Mucosa of rectum (tissue), 2 donors: ENCODE data around the gene MMP24.
"Not testable (repeated sequence)": the region's sequence is repeated elsewhere in the genome, so short reads cannot be mapped to it uniquely, and the experiment has no call there.

ENCODE experiments used
- H3K27ac ChIP-seq, 2 donors: one replicate each; pipeline ENCODE4 v1.7.0; 2013; ENCODE audit warnings: inconsistent platforms in 2 of 2, low read depth in 2 of 2, low read length in 2 of 2
- H3K27me3 ChIP-seq, 2 donors: one replicate each; pipeline ENCODE4 v1.7.0; 2013; ENCODE audit warnings: low read length in 2 of 2; ENCODE audit not compliant: control insufficient read depth in 2 of 2, insufficient read depth in 2 of 2
- H3K36me3 ChIP-seq, 2 donors: one replicate each; pipeline ENCODE4 v1.7.0; 2013; ENCODE audit warnings: low read length in 2 of 2; ENCODE audit not compliant: control insufficient read depth in 2 of 2, insufficient read depth in 2 of 2
- H3K4me1 ChIP-seq, 2 donors: one replicate each; pipeline ENCODE4 v1.7.0; 2013; ENCODE audit warnings: low read length in 2 of 2, mild to moderate bottlenecking in 1 of 2; ENCODE audit not compliant: control insufficient read depth in 2 of 2, insufficient read depth in 2 of 2
- H3K4me3 ChIP-seq, 2 donors: one replicate each; pipeline ENCODE4 v1.7.0; 2013; ENCODE audit warnings: low read length in 2 of 2
- H3K9ac ChIP-seq, 2 donors: one replicate each; pipeline ENCODE4 v1.7.0; 2013; ENCODE audit warnings: low read length in 2 of 2, low read depth in 1 of 2, mild to moderate bottlenecking in 1 of 2
- H3K9me3 ChIP-seq, 2 donors: one replicate each; pipeline ENCODE4 v1.7.0; 2013; ENCODE audit warnings: low read length in 2 of 2; ENCODE audit not compliant: control insufficient read depth in 2 of 2
- donor health status: healthy.
- donor health status: Normal muscosa, but diverticular disease.

Gene MMP24

DNA sequence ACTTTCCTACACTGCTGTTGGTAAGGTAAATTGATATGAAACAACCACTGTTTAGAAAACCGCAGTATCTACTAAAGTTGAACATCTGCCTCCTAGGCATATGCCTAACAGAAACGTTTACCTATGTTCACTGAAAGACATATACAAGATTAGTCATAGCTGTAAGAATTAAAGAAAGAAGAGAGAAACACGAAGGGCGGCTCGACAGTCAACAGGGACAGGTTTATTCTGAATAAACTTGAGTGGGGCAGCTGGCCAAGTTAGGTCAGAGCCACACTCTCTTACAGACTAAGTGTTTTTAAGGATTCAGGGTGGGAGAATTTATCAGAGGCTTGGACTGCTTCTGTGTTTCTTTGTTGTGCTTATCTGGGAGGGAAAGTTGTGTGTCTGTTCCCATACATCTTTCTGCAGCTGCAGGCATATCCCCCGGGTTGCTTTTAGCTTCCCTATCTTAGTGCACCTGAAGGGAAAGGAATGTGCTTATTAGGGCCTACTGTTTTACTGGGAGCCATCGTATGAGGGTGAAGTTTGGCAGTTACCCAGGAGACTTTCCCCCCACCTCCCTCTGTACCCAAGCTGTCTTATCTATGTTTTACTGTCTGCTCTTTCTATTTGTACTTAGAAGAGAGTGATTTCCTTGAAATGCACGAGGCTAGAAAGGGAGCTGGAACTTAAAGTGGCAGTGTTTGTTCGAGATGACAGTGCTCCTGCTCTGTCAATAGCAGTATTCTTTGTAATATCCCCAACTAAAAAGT, 34.2 kb upstream of the MMP24 start:
- H3K4me1 ChIP-seq = peaks cover 0 to 5% of the 10 kb centered on the region in 2 donors
- no peaks in the 10 kb centered on the region for H3K36me3 ChIP-seq
- no peak overlapping the region for H3K4me3 ChIP-seq
- no peaks in the 10 kb centered on the region for H3K9me3 ChIP-seq
- no peak overlapping the region for H3K9ac ChIP-seq
- no peak overlapping the region for H3K27ac ChIP-seq
- H3K27me3 ChIP-seq = no peaks in the 10 kb centered on the region

DNA sequence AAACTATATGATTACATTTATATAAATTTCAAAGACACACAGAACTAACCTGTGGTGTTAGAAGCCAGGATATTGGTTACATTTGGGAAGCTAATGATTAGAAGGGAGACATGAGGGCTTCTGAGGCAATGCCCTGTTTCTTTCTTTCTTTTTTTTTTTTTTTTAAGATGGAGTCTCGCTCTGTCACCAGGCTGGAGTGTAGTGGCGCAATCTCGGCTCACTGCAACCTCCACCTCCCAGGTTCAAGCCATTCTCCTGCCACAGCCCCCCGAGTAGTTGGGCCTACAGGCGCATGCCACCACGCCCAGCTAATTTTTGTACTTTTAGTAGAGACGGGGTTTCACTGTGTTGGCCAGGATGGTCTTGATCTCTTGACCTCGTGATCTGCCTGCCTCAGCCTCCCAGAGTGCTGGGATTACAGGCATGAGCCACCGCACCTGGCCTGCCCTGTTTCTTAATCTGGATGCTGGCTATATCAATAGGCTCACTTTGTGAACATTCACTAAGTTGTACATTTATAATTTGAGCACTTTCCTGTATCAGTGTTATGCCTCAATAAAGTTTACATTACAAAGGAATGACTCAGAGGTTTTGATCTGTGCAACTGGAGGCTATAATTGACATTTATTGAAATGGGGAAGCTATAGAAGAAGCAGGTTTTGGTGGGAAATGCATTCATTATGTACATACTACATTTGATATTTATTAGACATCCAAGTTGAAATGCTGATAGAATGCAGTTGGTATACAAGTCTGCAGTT, 33.3 kb upstream of the MMP24 start:
- H3K9ac ChIP-seq, H3K27ac ChIP-seq, H3K27me3 ChIP-seq, H3K9me3 ChIP-seq, H3K36me3 ChIP-seq, H3K4me1 ChIP-seq, H3K4me3 ChIP-seq: not testable (repeated sequence)

DNA sequence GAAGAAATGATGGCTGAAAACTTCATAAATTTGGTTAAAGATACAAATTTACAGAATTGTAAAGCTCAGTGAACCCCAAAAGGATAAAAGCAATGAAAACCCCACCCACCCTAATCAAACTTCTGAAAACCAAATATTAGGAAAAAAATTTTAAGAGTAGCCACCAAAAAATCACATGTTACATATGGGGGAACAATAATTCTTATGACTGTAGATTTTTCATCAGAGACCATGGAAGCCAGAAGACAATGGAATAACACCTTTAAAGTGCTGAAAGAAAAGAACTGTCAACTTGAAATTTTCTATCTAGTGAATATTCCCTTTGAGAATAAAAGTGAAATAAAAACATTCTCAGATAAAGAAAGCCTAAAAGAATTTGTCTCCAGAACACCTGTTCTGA, 30.2 kb upstream of the MMP24 start:
- Histone ChIP-seq H3K27me3 (no peaks in the 10 kb centered on the region), H3K9me3 (peaks cover 0 to 4% of the 10 kb centered on the region in 2 donors), H3K36me3 (no peaks in the 10 kb centered on the region), H3K4me1 (peaks cover 0 to 5% of the 10 kb centered on the region in 2 donors), H3K27ac (no peak overlapping the region), H3K9ac (no peak overlapping the region), H3K4me3 (no peak overlapping the region)

DNA sequence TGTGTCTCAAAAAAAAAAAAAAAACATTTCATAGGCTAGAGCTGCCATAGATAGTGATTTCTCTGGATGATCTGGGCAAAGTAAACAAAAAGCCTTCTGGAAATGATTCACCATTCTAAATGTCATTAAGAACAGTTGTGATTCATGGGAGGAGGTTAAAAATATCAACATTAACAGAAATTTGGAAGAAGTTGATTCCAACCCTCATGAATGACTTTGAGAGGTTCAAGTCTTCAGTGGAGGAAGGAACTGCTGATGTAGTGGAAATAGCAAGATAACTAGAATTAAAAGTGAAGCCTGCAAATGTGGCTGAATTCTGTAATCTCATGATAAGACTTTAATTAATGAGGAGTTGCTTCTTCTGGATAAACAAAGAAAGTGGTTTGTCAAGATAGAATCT, 26.8 kb upstream of the MMP24 start:
- H3K4me3 ChIP-seq = no peak overlapping the region
- peaks cover 0 to 4% of the 10 kb centered on the region in 2 donors for H3K9me3 ChIP-seq
- H3K9ac ChIP-seq = no peak overlapping the region
- no peaks in the 10 kb centered on the region for H3K4me1 ChIP-seq
- H3K27me3 ChIP-seq = no peaks in the 10 kb centered on the region
- H3K27ac ChIP-seq = no peak overlapping the region
- H3K36me3 ChIP-seq = no peaks in the 10 kb centered on the region

DNA sequence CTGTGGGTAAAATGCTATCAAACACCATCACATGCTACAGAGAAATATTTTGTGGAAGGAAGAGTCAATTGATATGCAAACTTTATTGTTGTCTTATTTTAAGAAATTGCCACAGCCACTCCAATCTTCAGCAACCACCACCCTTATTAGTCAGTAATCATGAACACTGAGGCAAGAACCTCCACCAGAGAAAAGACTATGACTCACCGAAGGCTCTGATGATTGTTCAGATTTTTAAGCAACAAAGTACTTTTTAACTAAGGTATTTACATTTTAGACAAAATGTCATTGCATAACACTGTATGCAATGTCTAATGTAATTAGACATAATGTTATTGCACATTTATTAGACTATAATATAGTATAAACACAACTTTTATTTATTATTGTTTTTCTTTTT, 26.2 kb upstream of the MMP24 start:
- H3K36me3 ChIP-seq = no peaks in the 10 kb centered on the region
- H3K4me1 ChIP-seq = no peaks in the 10 kb centered on the region
- H3K9ac ChIP-seq = no peak overlapping the region
- no peak overlapping the region for H3K27ac ChIP-seq
- H3K4me3 ChIP-seq = no peak overlapping the region
- H3K9me3 ChIP-seq = peaks cover 0 to 4% of the 10 kb centered on the region in 2 donors
- no peaks in the 10 kb centered on the region for H3K27me3 ChIP-seq

DNA sequence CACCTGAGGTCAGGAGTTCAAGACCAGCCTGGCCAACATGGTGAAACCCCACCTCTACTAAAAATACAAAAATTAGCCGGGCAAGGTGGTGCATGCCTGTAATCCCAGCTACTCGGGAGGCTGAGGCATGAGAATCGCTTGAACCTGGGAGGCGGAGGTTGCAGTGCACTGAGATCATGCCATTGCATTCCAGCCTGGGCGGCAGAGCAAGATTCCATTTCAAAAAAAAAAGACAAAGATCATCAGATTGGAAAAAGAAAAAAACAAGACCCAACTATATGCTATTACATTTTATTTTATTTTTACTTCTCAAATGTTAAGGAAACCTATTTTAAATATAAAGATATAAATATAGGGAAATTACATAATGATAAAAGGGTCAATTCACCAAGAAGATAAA, 25.0 kb upstream of the MMP24 start:
- not testable (repeated sequence) for H3K36me3 ChIP-seq, H3K9me3 ChIP-seq, H3K27ac ChIP-seq, H3K27me3 ChIP-seq, H3K9ac ChIP-seq, H3K4me3 ChIP-seq, H3K4me1 ChIP-seq

DNA sequence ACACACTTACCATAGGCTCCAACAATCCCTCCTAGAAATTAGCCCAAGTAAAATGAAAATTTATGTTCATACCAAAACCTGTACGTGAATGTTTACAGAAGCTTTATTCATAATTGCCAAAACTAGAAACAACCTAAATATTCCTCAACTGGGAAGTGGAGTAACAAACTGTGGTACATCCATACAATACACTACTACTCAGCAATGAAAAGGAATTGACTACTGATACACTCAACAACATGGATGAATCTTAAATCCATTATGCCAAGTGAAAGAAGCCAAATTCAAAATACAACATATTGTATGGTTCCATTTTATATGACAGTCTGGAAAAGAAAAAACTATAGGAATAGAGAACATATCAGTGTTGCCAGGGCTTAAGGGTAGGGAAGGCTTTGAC, 19.7 kb upstream of the MMP24 start:
- Histone ChIP-seq H3K27me3 (no peaks in the 10 kb centered on the region), H3K36me3 (no peaks in the 10 kb centered on the region), H3K4me1 (peaks cover 0 to 10% of the 10 kb centered on the region in 2 donors), H3K9me3 (no peaks in the 10 kb centered on the region), H3K4me3 (no peak overlapping the region), H3K27ac (no peak overlapping the region), H3K9ac (no peak overlapping the region)

DNA sequence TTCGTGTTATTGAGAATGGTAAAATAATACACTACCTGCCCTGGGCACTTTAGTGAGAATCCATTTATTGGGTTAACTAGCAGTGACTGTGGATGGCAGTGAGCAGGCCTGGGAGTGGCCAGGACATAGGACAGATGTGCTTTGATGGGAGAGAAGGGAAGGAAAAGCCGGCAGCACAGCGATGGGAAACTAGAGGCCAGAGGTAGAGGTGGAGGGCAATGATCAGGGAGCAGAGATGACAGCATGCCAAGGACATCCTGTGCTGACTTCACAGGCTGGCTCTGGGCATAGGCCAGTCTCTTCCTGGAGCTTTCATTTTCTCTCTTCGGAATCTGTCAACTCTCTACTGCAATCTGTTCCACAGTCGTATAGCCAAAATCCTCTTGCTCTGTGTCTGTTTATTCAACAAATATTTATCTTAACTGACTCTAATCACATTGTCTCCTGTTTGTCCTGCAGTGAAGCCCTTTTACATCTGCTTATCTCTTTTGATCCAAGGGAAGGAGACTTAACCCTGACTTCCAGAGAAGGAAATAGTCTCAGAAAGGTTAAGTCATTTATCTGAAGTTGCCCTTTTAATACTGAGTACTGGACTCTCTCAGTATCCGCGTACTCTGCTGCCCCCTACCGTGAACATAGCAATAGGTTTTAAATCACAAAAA, 18.4 kb upstream of the MMP24 start:
- Histone ChIP-seq H3K9me3 (no peaks in the 10 kb centered on the region), H3K36me3 (no peaks in the 10 kb centered on the region), H3K9ac (peak overlapping the region in 1 of 2 donors; percentile 36), H3K27me3 (no peaks in the 10 kb centered on the region), H3K4me3 (peak overlapping the region; percentile 29 to 40), H3K27ac (peak overlapping the region; percentile 35 to 60), H3K4me1 (peaks cover 0 to 10% of the 10 kb centered on the region in 2 donors)

DNA sequence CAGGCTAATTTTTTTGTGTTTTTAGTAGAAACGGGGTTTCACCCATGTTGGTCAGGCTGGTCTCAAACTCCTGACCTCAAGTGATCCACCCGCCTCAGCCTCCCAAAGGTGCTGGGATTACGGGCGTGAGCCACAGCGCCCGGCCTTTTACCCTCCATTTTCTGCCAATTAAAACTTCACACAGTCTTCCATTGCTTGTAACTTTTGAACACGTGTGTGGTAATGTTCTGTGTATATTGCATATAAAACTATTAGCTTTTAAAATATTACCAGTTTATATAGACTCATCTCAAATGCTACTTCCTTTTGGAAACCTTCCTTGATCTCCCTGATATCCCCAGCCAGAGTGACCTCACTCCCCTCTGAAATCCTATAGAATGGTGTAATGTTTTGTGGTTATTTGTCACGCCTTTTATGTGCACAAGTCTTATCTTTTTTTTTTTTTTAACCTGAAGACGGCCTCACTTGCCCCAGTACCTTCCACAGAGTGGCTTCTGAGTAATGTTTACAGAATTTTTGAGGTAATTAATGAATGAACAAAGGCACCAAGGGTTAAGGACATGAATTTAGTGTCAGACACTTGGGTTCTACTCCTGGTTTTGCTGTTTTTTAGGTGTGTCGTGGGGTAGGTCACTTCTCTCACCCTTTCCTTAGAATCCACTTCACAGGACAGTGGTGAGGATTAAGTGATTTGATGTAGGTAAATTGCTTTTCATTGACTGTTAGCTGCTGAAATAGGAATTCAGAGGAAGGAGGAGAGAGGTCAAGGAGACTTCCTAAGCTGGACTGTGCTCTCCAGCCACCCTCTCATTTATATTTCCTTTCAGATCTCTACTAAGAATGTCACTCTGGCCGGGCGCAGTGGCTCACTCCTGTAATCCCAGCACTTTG, 11.2 kb upstream of the MMP24 start:
- H3K36me3 ChIP-seq = no peaks in the 10 kb centered on the region
- no peak overlapping the region for H3K4me3 ChIP-seq
- H3K9me3 ChIP-seq = no peaks in the 10 kb centered on the region
- no peak overlapping the region for H3K27ac ChIP-seq
- no peaks in the 10 kb centered on the region for H3K4me1 ChIP-seq
- no peaks in the 10 kb centered on the region for H3K27me3 ChIP-seq
- H3K9ac ChIP-seq = no peak overlapping the region
